ENCODE data around the gene GPC5. TPM values are rescaled to one million over a fixed set of nuclear protein-coding genes. Genes with fewer than 3 reads are reported as not detected.

The GPC5 gene
- total and polyA plus RNA-seq, 9 of the 15 experiments (the other 6 are each of a cell fraction or from before 2014, with no cell fraction given), result 0.18 to 0.27 TPM; not detected in 7

- no peak for TF ChIP-seq FOSL1 (tag; conservative IDR thresholded peaks at IDR 0.05)
- TF ChIP-seq STAT5A (IDR thresholded peaks at IDR 0.05; ENCODE audit: borderline replicate concordance, low read length), result no peak
- TF ChIP-seq MTA1 (IDR thresholded peaks at IDR 0.05; ENCODE audit: borderline replicate concordance), result no peak
- TF ChIP-seq MEF2A (IDR thresholded peaks at IDR 0.05; ENCODE audit: control insufficient read depth, low read depth, low read length), result no peak
- no peak for TF ChIP-seq ZNF764 (CRISPR knock-in tag; IDR thresholded peaks at IDR 0.05; ENCODE audit: low read depth)
- TF ChIP-seq CCAR2 (IDR thresholded peaks at IDR 0.05; ENCODE audit: low read depth, low read length), result no peak
- TF ChIP-seq U2AF2 (optimal IDR thresholded peaks at IDR 0.05; ENCODE audit: low read depth, low read length), result no peak
- 0 out of 2 replicates have a peak, but pooled peaks have one; percentile 7 for TF ChIP-seq RNF2 (IDR thresholded peaks at IDR 0.05)
- no peak for TF ChIP-seq SNAPC5 (CRISPR knock-in tag; IDR thresholded peaks at IDR 0.05)
- no peak for TF ChIP-seq ZNF23 (CRISPR knock-in tag; IDR thresholded peaks at IDR 0.05)
- TF ChIP-seq ZHX1 (conservative IDR thresholded peaks at IDR 0.05; ENCODE audit: low read length), result no peak
- TF ChIP-seq E4F1 (CRISPR knock-in tag; IDR thresholded peaks at IDR 0.05; ENCODE audit: borderline replicate concordance), result peak; percentile 59; the same call in 1 of the 2 replicates
- TF ChIP-seq KLF6 (CRISPR knock-in tag; IDR thresholded peaks at IDR 0.05; ENCODE audit: borderline replicate concordance), result no peak
- TF ChIP-seq PHB2 (IDR thresholded peaks at IDR 0.05; ENCODE audit: low read depth), result no peak
- no peak for TF ChIP-seq HCFC1 (IDR thresholded peaks at IDR 0.05; ENCODE audit: low read depth, low read length)
Observed at GRCh38 chr13:91384896-91385295, 13.5 kb upstream of the GPC5 start (continued).
